Muscle of leg (tissue), 11 donors: ENCODE data around the gene CCDC198. TPM values are rescaled to one million over a fixed set of nuclear protein-coding genes. Genes with fewer than 3 reads are reported as not detected.

Source experiments
- DNase-seq: peaks from one replicate; pipeline ENCODE4 v3.0.0; 2013
- H3K27ac ChIP-seq: one replicate; pipeline ENCODE4 v1.5.1; 2013; ENCODE audit warnings: mild to moderate bottlenecking, low read length, control low read depth
- H3K27me3 ChIP-seq: one replicate; pipeline ENCODE4 v1.6.1; 2013; ENCODE audit warnings: low read length; ENCODE audit not compliant: control insufficient read depth, insufficient read depth
- H3K36me3 ChIP-seq: one replicate; pipeline ENCODE4 v1.6.1; 2013; ENCODE audit warnings: low read length; ENCODE audit not compliant: control insufficient read depth, insufficient read depth
- H3K4me1 ChIP-seq: one replicate; pipeline ENCODE4 v1.6.1; 2013; ENCODE audit warnings: low read length; ENCODE audit not compliant: control insufficient read depth, insufficient read depth
- H3K4me3 ChIP-seq: one replicate; pipeline ENCODE4 v1.5.1; 2013; ENCODE audit warnings: low read length, control low read depth
- H3K9me3 ChIP-seq: replicated peaks from 2 replicates; pipeline ENCODE4 v1.6.1; 2013; ENCODE audit warnings: low read depth, low read length; ENCODE audit not compliant: control insufficient read depth
- WGBS: methylation state at CpG from one replicate; pipeline ENCODE4 v1.1.5; 2013; ENCODE audit warnings: missing lambda C conversion rate; ENCODE audit not compliant: insufficient coverage; 5-methylcytosine and 5-hydroxymethylcytosine counted together
- polyA plus RNA-seq, 8 donors: library from polyadenylated mRNA; unstranded; fragments of 120-200 nt; gene quantifications; one replicate each; pipeline versions ENCODE4 v1.2.1 to v1.2.3, GENCODE V29; 2013; ENCODE audit warnings: inconsistent platforms in 1 of 8, low replicate concordance in 1 of 8; ENCODE audit not compliant: insufficient read length in 8 of 8, insufficient read depth in 1 of 8
- total RNA-seq: library from RNA; stranded (reverse); fragments of 120-200 nt; gene quantifications from one replicate; pipeline ENCODE4 v1.2.4, GENCODE V29; 2013

The CCDC198 gene
- total and polyA plus RNA-seq, 9 donors: 0.14 to 5.1 (median 0.40) TPM; not detected in 4

DNA sequence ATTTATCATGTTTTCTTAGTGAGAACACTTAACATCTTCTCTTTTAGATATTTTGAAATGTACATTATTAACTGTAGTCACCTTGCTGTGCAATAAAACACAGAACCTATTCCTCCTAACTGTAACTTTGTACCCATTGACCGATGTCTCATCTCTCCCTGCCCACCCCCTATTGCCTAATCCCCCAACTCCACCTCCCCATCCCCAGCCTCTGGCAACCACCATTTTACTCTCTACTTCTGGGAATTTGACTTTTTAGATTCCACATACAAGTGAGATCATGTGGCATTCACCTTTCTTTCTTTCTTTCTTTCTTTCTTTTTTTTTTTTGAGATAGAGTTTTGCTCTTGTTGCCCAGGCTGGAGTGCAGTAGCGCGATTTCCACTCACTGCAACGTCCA lies 4.4 kb upstream of the CCDC198 start:
- WGBS: 100% methylated on average over 1 of the region's 4 CpGs
- no peaks in the 10 kb centered on the region for H3K27me3 ChIP-seq
- H3K9me3 ChIP-seq: no peaks in the 10 kb centered on the region
- no peaks in the 10 kb centered on the region for H3K36me3 ChIP-seq
- no peak overlapping the region for H3K4me3 ChIP-seq
- H3K4me1 ChIP-seq: peaks cover 3% of the 10 kb centered on the region
- H3K27ac ChIP-seq: no peak overlapping the region
- no peak for DNase-seq

DNA sequence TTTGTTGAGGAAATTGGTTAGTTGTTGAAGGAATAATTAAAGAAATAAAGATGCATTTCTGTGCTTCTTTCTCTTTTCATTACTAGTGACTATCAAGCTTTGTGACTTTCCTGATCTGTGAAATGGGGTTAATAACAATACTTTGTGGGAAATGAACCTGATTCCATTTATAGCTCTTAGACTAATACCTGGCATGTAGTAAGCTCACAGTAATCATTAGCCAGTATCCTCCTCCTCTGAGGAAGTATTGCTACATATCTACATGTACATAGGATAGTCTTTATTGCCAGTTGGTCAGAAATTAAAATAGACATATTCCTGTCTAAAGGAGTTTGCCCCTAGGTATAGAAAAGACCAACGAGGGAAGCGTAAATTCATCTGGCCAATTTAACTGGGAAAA lies 1.8 kb upstream of the CCDC198 start:
- Histone ChIP-seq H3K36me3 (no peaks in the 10 kb centered on the region), H3K4me3 (no peak overlapping the region), H3K9me3 (no peaks in the 10 kb centered on the region), H3K4me1 (no peaks in the 10 kb centered on the region), H3K27ac (no peak overlapping the region), H3K27me3 (no peaks in the 10 kb centered on the region)
- no CpG with 5 or more reads among the region's 2 CpGs for WGBS
- no peak for DNase-seq

DNA sequence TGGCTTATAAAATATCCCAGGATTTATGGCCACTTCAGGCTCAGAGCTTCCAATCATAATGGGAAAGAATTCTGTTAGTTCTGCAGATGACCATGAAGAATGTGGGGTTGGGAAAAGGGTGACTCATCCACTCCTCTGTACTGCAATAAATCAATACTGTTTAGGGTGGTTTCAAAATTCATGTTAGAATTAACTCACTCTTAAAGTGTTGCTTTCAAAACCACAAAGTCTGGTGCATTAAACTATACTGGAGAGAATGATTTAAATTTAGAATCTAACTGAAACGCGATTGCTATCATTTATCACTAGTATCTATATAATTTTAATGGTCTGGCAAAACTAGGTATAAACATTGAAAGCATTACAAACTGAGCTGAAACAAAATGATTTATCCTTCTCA lies 798 bp downstream of the CCDC198 start:
- Histone ChIP-seq H3K36me3 (no peaks in the 10 kb centered on the region), H3K4me3 (no peak overlapping the region), H3K4me1 (peaks cover under 1% of the 10 kb centered on the region), H3K27ac (no peak overlapping the region), H3K27me3 (no peaks in the 10 kb centered on the region), H3K9me3 (no peaks in the 10 kb centered on the region)
- WGBS: no CpG with 5 or more reads among the region's 2 CpGs
- peak; percentile 23 for DNase-seq

DNA sequence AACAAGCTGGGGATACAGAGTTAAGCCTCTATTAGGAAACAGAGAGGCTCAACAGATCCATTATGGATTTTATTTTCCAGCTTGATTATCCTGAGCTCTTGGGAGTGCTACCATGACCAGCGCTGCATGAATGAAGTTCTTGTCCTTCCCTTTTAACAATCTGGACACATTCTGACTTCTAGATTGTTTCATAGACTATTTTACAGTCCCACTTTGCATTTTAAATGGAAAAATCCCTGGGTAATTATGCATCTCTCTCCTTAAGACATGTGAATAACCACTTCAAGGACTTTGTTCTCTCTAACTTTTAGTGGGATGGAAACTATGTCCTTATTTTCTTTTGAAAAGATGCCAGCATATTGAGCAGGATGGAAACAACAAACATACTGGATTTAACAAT lies 2.0 kb downstream of the CCDC198 start:
- H3K4me3 ChIP-seq: no peak overlapping the region
- no peaks in the 10 kb centered on the region for H3K36me3 ChIP-seq
- WGBS: 33% methylated on average over 1 of the region's 1 CpG
- H3K9me3 ChIP-seq: no peaks in the 10 kb centered on the region
- DNase-seq: no peak
- no peak overlapping the region for H3K27ac ChIP-seq
- H3K4me1 ChIP-seq: peaks cover 2% of the 10 kb centered on the region
- H3K27me3 ChIP-seq: no peaks in the 10 kb centered on the region

DNA sequence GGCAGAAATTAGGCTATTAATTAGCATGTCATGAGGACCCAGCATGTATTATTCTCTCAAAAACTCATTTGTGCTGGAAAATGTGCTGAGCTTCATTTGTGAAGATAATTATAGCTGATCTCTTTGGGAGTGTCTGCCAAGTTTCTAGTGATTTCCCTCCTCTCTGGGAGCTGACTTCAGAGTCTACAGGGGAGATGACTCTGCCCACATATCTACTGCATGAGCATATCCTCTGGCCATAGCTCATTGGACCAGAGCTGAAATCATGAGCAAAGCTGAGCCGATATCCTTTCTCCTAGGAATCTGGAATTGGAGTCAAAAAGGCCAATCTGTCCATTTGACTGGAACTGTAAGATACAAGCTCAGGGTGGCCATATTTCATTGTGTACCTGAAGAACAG lies 5.9 kb downstream of the CCDC198 start:
- peaks cover 2% of the 10 kb centered on the region for H3K4me1 ChIP-seq
- DNase-seq: peak; percentile 44
- H3K4me3 ChIP-seq: no peak overlapping the region
- H3K27ac ChIP-seq: no peak overlapping the region
- H3K36me3 ChIP-seq: no peaks in the 10 kb centered on the region
- H3K9me3 ChIP-seq: no peaks in the 10 kb centered on the region
- no peaks in the 10 kb centered on the region for H3K27me3 ChIP-seq
- WGBS: 25% methylated on average over 1 of the region's 1 CpG

DNA sequence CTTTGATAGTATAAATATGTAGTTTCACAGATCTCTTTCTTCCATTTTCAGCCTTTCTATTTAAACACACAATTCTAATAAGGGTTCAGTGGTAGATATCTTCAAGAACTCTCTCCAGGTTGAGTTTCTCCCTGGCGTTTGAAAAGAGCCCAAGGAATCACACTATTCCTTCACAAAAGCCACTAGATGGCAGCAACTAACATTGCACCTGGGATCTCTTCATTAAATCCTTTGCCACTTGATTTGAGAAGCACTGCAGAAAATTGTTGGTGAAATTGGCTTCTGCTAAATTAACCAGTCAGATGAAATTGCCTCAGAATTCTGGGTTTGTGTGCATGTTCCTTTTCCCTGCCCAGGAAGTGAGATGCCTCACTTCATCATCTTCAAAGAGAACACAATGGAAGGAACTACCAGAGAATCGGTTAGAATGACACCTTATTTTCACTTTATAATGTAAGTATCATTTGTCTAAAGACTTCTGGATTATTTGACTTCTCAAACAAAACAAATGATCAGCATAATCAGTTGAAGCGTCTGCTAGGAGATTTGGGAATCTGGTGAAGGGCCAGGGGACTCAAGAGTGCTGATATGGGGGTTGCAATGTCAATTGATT lies 6.8 kb downstream of the CCDC198 start:
- Histone ChIP-seq H3K4me1 (peaks cover 2% of the 10 kb centered on the region), H3K4me3 (no peak overlapping the region), H3K9me3 (no peaks in the 10 kb centered on the region), H3K27ac (no peak overlapping the region), H3K27me3 (no peaks in the 10 kb centered on the region), H3K36me3 (no peaks in the 10 kb centered on the region)
- peak; percentile 67 for DNase-seq
- WGBS: 50% methylated on average over 1 of the region's 3 CpGs

DNA sequence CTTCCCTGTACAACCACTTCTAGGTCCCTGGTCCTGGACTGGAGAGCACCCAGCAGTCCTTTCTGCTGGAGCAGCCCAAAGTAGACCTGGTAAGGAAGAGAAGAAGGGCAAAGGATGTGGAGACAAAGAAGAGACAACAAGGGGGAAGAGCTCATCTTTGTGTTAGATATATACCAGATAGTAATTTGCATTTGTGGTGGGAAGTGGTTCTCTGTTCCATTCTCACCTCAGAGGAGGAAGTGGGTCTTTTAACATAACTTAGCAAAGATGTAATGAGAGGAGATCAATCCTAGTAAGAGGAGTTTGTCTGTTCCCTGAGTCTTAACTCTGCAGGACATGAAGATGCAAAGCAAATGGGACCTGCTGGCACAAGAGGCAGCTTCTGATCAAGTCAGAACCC lies 8.0 kb downstream of the CCDC198 start:
- Histone ChIP-seq H3K36me3 (no peaks in the 10 kb centered on the region), H3K27me3 (no peaks in the 10 kb centered on the region), H3K4me1 (peaks cover 2% of the 10 kb centered on the region), H3K27ac (no peak overlapping the region), H3K9me3 (no peaks in the 10 kb centered on the region), H3K4me3 (no peak overlapping the region)
- DNase-seq: no peak

DNA sequence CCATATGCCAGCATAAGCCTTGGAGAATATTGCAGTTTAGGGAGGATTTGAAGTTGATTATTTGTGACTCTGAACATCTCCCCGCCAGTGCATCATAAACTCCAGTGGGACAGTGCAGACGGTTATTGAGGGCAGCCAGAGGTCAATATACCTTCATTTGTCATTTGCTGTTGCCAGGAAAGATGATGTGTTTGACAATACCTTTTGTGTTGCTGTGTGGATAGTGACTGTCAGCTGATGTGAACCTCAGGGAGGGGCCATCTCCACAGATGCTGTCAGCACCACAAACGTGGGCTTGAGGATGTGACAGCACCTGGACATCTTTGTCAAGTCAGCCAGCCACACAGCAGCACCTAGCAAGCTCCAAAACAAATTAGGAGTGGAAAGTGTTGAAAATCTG lies 11.5 kb downstream of the CCDC198 start:
- 17% methylated on average over 2 of the region's 3 CpGs for WGBS
- Histone ChIP-seq H3K27me3 (no peaks in the 10 kb centered on the region), H3K4me1 (no peaks in the 10 kb centered on the region), H3K9me3 (no peaks in the 10 kb centered on the region), H3K36me3 (no peaks in the 10 kb centered on the region), H3K27ac (no peak overlapping the region), H3K4me3 (no peak overlapping the region)
- no peak for DNase-seq

DNA sequence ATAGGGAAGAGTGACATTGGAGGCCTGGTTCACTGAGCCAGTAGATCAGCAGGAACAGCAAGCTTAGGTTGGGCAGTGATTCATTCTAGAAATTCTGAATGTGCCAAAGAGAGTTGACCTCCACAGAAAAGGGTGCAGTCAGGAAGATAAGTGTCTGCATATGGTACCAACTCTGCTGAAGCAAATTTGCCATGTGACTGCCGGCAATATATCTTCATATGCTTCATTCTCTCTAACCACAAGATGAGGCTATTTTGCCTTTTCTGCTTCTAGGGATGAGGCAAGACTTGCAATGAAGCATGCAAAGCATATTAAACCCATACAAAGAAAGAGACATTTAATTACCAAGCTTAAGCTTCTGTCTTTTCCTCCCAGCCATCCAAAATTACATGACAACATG lies 13.6 kb downstream of the CCDC198 start:
- WGBS: 100% methylated on average over 1 of the region's 1 CpG
- Histone ChIP-seq H3K4me1 (no peaks in the 10 kb centered on the region), H3K4me3 (no peak overlapping the region), H3K36me3 (no peaks in the 10 kb centered on the region), H3K27me3 (no peaks in the 10 kb centered on the region), H3K9me3 (no peaks in the 10 kb centered on the region), H3K27ac (no peak overlapping the region)
- DNase-seq: no peak

DNA sequence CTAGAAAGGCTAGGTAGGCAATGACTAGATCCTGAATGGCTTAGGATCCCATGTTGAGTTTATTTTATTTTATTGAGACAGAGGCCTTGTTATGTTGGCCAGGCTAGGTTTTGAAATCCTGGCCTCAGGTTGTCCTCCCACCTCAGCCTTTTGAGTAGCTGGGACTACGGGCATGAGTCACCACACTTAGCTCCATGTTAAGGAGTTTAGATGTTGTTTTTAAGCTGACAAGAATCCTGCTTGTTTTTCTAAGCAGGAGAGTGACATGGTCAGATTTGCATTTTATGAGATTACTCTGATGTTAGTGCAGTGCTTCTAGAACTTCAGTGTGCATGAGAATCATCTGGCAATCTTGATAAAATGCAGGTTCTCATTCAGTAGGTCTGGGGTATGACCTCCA lies 14.5 kb downstream of the CCDC198 start:
- 75% methylated on average over 1 of the region's 1 CpG for WGBS
- no peak overlapping the region for H3K4me3 ChIP-seq
- H3K4me1 ChIP-seq: no peaks in the 10 kb centered on the region
- H3K27ac ChIP-seq: no peak overlapping the region
- no peak for DNase-seq
- no peaks in the 10 kb centered on the region for H3K36me3 ChIP-seq
- H3K9me3 ChIP-seq: no peaks in the 10 kb centered on the region
- no peaks in the 10 kb centered on the region for H3K27me3 ChIP-seq

DNA sequence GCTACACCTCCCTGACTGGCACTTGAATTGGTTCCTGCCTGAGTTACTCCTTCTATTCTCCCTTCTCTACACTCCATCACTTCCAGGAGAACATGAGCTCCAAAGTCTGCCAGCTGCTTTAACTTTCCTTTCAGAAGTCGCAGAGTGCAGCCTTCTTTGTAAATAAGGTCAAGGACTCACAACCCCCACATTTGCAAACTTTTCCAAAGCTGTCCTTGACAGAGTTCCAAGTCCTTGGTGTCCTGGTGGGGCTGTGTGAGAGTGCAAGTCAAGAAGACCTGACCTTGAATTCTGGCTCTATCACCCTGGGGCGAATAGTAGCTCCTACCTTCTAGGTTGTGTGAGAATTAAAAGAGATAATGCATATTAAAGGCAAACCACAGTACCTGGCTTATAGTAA lies 15.6 kb downstream of the CCDC198 start:
- DNase-seq: no peak
- Histone ChIP-seq H3K4me1 (no peaks in the 10 kb centered on the region), H3K36me3 (no peaks in the 10 kb centered on the region), H3K9me3 (no peaks in the 10 kb centered on the region), H3K27ac (no peak overlapping the region), H3K4me3 (no peak overlapping the region), H3K27me3 (no peaks in the 10 kb centered on the region)
- no CpG with 5 or more reads among the region's 2 CpGs for WGBS
